Kidney glomerular epithelial cell (primary cell): ENCODE measurements around the gene RIC8B.
"Not testable (repeated sequence)": the region's sequence is repeated elsewhere in the genome, so short reads cannot be mapped to it uniquely, and the experiment has no call there.

Source experiments
- DNase-seq: peaks from one replicate; lab custom pipeline; 2025; lab: John Stamatoyannopoulos, UW

The RIC8B gene

GRCh38 chr12:106903241-106903945, 128.9 kb downstream of the RIC8B start:
- DNase-seq, result peak; percentile 59

- no peak for DNase-seq
Measured at GRCh38 chr12:106906715-106907114, 132.2 kb downstream of the RIC8B start.

GRCh38 chr12:106907411-106907810, 132.9 kb downstream of the RIC8B start:
- no peak for DNase-seq

GRCh38 chr12:106907846-106908245, 133.4 kb downstream of the RIC8B start:
- no peak for DNase-seq

GRCh38 chr12:106908561-106908960, 134.1 kb downstream of the RIC8B start:
- DNase-seq, result no peak

- DNase-seq, result no peak
Measured at GRCh38 chr12:106910202-106910601, 135.7 kb downstream of the RIC8B start.

GRCh38 chr12:106911581-106911980, 137.1 kb downstream of the RIC8B start:
- DNase-seq, result no peak

GRCh38 chr12:106913456-106913855, 139.0 kb downstream of the RIC8B start:
- no peak for DNase-seq

GRCh38 chr12:106914796-106915634, 140.5 kb downstream of the RIC8B start:
- DNase-seq, result no peak

GRCh38 chr12:106915635-106916026, 141.1 kb downstream of the RIC8B start:
- DNase-seq, result no peak

GRCh38 chr12:106917503-106917902, 143.0 kb downstream of the RIC8B start:
- DNase-seq, result no peak

- peak; percentile 4 for DNase-seq
Measured at GRCh38 chr12:106918746-106919145, 144.3 kb downstream of the RIC8B start.

GRCh38 chr12:106919910-106920544, 145.5 kb downstream of the RIC8B start:
- DNase-seq, result peak; percentile 20

- DNase-seq, result not testable (repeated sequence)
Measured at GRCh38 chr12:106921976-106922375, 147.5 kb downstream of the RIC8B start.

GRCh38 chr12:106923594-106923993, 149.1 kb downstream of the RIC8B start:
- DNase-seq, result not testable (repeated sequence)

GRCh38 chr12:106924268-106924861, 149.9 kb downstream of the RIC8B start:
- no peak for DNase-seq

- DNase-seq, result no peak
Measured at GRCh38 chr12:106926657-106927056, 152.2 kb downstream of the RIC8B start.

- no peak for DNase-seq
Measured at GRCh38 chr12:106934277-106934676, 159.8 kb downstream of the RIC8B start.
